OCI-LY1 (cell line): Measurements from ENCODE around the gene NEURL1B.

ENCODE experiments used
- CTCF ChIP-seq: fragments of 200-600 bp; sonication (generic), shearing (Covaris generic); IDR thresholded peaks from 2 replicates; pipeline ENCODE4 v1.5.1; 2017; ENCODE audit warnings: mild to moderate bottlenecking, antibody characterized with exemption, low read length, moderate library complexity, mixed read lengths
- EZH2 ChIP-seq: fragments of 200-600 bp; sonication (generic), shearing (Covaris generic); IDR thresholded peaks from 2 replicates; pipeline ENCODE4 v1.8.0; 2017; ENCODE audit warnings: borderline replicate concordance, mixed run types, mild to moderate bottlenecking, antibody characterized with exemption, low read length, moderate library complexity, mixed read lengths

DNA sequence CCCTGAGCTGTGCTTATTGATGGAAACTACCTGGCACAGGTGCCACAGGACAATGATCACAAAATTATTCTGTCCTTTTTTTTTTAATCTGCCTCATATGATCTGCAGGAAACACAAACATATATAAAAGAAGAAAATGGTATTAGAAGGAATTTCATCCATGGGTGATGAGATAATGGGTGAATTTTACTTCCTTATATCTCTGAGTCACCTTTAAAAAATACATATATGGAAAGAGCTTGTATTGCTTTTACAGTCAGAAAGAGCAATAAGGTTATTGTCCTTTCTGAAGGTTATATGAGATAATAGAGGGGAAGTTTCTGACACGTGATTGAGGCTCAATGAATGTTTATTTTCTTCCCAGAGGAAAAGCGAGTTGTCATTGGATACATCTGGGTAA lies 31.6 kb downstream of the NEURL1B start:
- TF ChIP-seq EZH2 (no peak), CTCF (no peak)
